Esophagus muscularis mucosa (tissue), 4 donors: ENCODE measurements around the gene GOLGA8H. TPM values are rescaled to one million over a fixed set of nuclear protein-coding genes. Genes with fewer than 3 reads are reported as not detected.
"Not testable (repeated sequence)": the region's sequence is repeated elsewhere in the genome, so short reads cannot be mapped to it uniquely, and the experiment has no call there.

Experiments used
- DNase-seq: peaks from one replicate; pipeline ENCODE4 v3.0.0-alpha.2; 2017; ENCODE audit errors: extremely low spot score
- H3K27ac ChIP-seq, 4 donors: fragments of 200-600 bp; sonication (generic); replicated peaks in 1 of 4; 1 replicate in 3 of 4; 2 replicates in 1 of 4; pipeline ENCODE4 v1.5.1; 2016 to 2019; ENCODE audit warnings: mild to moderate bottlenecking in 1 of 4
- H3K27me3 ChIP-seq, 4 donors: fragments of 200-600 bp; sonication (generic); one replicate each; pipeline versions ENCODE4 v1.5.1 to v1.6.0; 2016 to 2019
- H3K36me3 ChIP-seq, 4 donors: fragments of 200-600 bp; sonication (generic); one replicate each; pipeline ENCODE4 v1.5.1; 2016 to 2019
- H3K4me1 ChIP-seq, 4 donors: fragments of 200-600 bp; sonication (generic); one replicate each; pipeline ENCODE4 v1.5.1; 2016 to 2019
- H3K4me3 ChIP-seq, 4 donors: fragments of 200-600 bp; sonication (generic); 1 replicate in 2 of 4; 2 replicates in 2 of 4; pipeline ENCODE4 v1.5.1; 2016 to 2019; ENCODE audit warnings: mild to moderate bottlenecking in 4 of 4, moderate library complexity in 1 of 4
- H3K9me3 ChIP-seq, 4 donors: fragments of 200-600 bp; sonication (generic); 1 replicate in 3 of 4; 2 replicates in 1 of 4; pipeline ENCODE4 v1.5.1; 2016 to 2019
- CTCF ChIP-seq, 3 experiments: fragments of 200-600 bp in 2 of 3; fragments of 450-650 bp in 1 of 3; sonication (generic) in 2 of 3; IDR thresholded peaks; one replicate each; pipeline ENCODE4 v1.5.1; 2017 to 2019; ENCODE audit warnings: antibody characterized with exemption in 3 of 3, mild to moderate bottlenecking in 2 of 3, moderate library complexity in 1 of 3
- EP300 ChIP-seq: sonication (generic); formaldehyde crosslinking; IDR thresholded peaks from one replicate; pipeline ENCODE4 v1.6.1; 2017; ENCODE audit warnings: antibody characterized with exemption
- POLR2A ChIP-seq: fragments of 450-650 bp; IDR thresholded peaks from one replicate; pipeline ENCODE4 v1.6.1; 2017; ENCODE audit warnings: antibody characterized with exemption, moderate library complexity, mild to moderate bottlenecking, low read depth
- POLR2AphosphoS5 ChIP-seq, 2 donors: sonication (generic); formaldehyde crosslinking; IDR thresholded peaks; one replicate each; pipeline ENCODE4 v1.6.1; 2017; ENCODE audit warnings: antibody characterized with exemption in 2 of 2
- WGBS: methylation state at CpG from one replicate; pipeline ENCODE4 v1.1.5; 2018; 5-methylcytosine and 5-hydroxymethylcytosine counted together
- intact Hi-C: fragments of 100-400 bp; cut with DNase I; formaldehyde crosslinking; loops from one replicate; pipeline ENCODE4 v1.15.1; 2023
- total RNA-seq, 4 donors: library from RNA; depleted of rRNA; stranded (reverse); fragments of >200 nt; gene quantifications; one replicate each; pipeline versions ENCODE4 v1.1.0 to v1.2.1, GENCODE V29; 2016

The GOLGA8H gene
- total RNA-seq, 4 donors from 2014 or later, result 0.33 to 1.1 (median 0.61) TPM

DNA sequence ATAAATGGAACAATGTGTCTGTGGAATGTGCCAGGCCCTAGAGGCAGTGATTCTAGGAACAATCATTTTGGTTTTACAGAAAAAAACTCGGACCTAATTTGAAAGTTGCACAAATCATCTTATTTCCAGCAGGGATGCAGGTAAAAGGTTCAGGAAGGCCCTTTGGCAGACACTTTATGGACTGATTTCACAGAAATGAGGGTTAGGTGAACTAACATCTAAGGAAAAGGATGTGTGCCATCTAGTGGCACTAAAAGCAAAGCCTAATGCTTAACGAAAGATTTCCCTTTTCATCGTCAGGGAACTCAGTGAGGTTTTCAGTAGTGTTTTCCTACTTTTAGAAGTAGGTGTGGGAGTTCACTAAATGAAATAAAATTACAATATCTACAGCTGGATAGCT, 17.5 kb downstream of the GOLGA8H start:
- H3K27ac ChIP-seq, H3K4me1 ChIP-seq, H3K27me3 ChIP-seq, H3K4me3 ChIP-seq, intact Hi-C loops, H3K36me3 ChIP-seq, DNase-seq, H3K9me3 ChIP-seq: not testable (repeated sequence)
- TF ChIP-seq CTCF (IDR thresholded peaks at IDR 0.05), result peak in 1 of 3 experiments; percentile 6
- WGBS, result 24% methylated on average over 1 of the region's 3 CpGs

GRCh38 chr15:30625436-30626193, 21.8 kb downstream of the GOLGA8H start, which contains the start of gene ARHGAP11B:
Gene ARHGAP11B (plus strand): TSS chr15:30626128.
- 0% methylated on average over 28 of the region's 35 CpGs for WGBS
- peak; percentile 51 to 70 for TF ChIP-seq POLR2AphosphoS5 (IDR thresholded peaks at IDR 0.05)
- intact Hi-C loops, H3K36me3 ChIP-seq, H3K9me3 ChIP-seq, H3K27me3 ChIP-seq: not testable (repeated sequence)
- Histone ChIP-seq H3K27ac (peak within 1 kb of the TSS; percentile 75 to 87 (median 82)), H3K4me3 (peak within 1 kb of the TSS; percentile 55 to 74 (median 58)), H3K4me1 (peaks cover 0 to 15% (median 7%) of the 10 kb centered on the region in 4 donors)
- DNase-seq, result peak; percentile 97

- peak overlapping the region; percentile 75 to 87 (median 82) for H3K27ac ChIP-seq
- H3K27me3 ChIP-seq, result not testable (repeated sequence)
Observed at GRCh38 chr15:30626194-30626565, 22.4 kb downstream of the GOLGA8H start.

DNA sequence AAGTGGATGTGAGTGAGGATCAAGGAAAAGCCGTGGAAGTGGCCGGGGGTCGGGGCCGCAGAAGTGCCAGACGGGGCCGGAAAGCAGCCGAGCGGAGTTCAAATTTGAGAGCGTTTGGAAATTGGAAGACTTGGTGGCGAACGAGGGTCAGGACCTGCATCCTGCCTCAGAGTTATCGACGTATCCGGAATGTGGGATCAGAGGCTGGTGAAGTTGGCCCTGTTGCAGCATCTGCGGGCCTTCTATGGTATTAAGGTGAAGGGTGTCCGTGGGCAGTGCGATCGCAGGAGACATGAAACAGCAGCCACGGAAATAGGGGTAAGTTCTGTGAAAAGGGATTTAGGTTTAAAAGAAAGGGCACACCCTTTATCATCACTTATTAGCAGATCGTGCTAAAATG, 22.8 kb downstream of the GOLGA8H start:
- H3K36me3 ChIP-seq, DNase-seq, intact Hi-C loops, H3K27me3 ChIP-seq, H3K9me3 ChIP-seq: not testable (repeated sequence)
- H3K27ac ChIP-seq, result peak overlapping the region in 1 of 4 donors; percentile 81
- H3K4me3 ChIP-seq, result peak overlapping the region; percentile 55 to 74 (median 58)
- WGBS, result 0% methylated on average over 20 of the region's 20 CpGs
- H3K4me1 ChIP-seq, result peaks cover 0 to 13% (median 5%) of the 10 kb centered on the region in 4 donors

More at GRCh38 chr15:30626194-30626565, 22.4 kb downstream of the GOLGA8H start:
- WGBS, result 0% methylated on average over 11 of the region's 22 CpGs
- intact Hi-C loops, H3K36me3 ChIP-seq, DNase-seq, H3K9me3 ChIP-seq: not testable (repeated sequence)
- H3K4me1 ChIP-seq, result peaks cover 0 to 15% (median 6%) of the 10 kb centered on the region in 4 donors
- H3K4me3 ChIP-seq, result peak overlapping the region; percentile 55 to 74 (median 58)

GRCh38 chr15:30650012-30650929, 46.4 kb downstream of the GOLGA8H start:
- H3K27me3 ChIP-seq, result no peaks in the 10 kb centered on the region
- no peaks in the 10 kb centered on the region for H3K4me1 ChIP-seq
- no peak overlapping the region for H3K4me3 ChIP-seq
- intact Hi-C loops, result no loop called here
- 89% methylated on average over 5 of the region's 5 CpGs for WGBS
- H3K36me3 ChIP-seq, result no peaks in the 10 kb centered on the region
- H3K9me3 ChIP-seq, result no peaks in the 10 kb centered on the region
- H3K27ac ChIP-seq, result no peak overlapping the region
- DNase-seq, result no peak
- TF ChIP-seq POLR2A (no peak), CTCF (IDR thresholded peaks at IDR 0.05) (no peak), EP300 (no peak), POLR2AphosphoS5 (IDR thresholded peaks at IDR 0.05) (no peak)

GRCh38 chr15:30661154-30661553, 57.3 kb downstream of the GOLGA8H start:
- H3K4me1 ChIP-seq, H3K36me3 ChIP-seq, intact Hi-C loops, H3K27me3 ChIP-seq, H3K27ac ChIP-seq, DNase-seq, H3K9me3 ChIP-seq, H3K4me3 ChIP-seq: not testable (repeated sequence)
- peak; percentile 37 to 48 (median 47) for TF ChIP-seq CTCF (IDR thresholded peaks at IDR 0.05)
- 93% methylated on average over 1 of the region's 1 CpG for WGBS
